ENCODE measurements around the gene SPPL2B. TPM values are rescaled to one million over a fixed set of nuclear protein-coding genes. Genes with fewer than 3 reads are reported as not detected.

Gene SPPL2B
- total and polyA plus RNA-seq, 2 experiments from 2014 or later: 23.5 to 51.0 TPM

DNA sequence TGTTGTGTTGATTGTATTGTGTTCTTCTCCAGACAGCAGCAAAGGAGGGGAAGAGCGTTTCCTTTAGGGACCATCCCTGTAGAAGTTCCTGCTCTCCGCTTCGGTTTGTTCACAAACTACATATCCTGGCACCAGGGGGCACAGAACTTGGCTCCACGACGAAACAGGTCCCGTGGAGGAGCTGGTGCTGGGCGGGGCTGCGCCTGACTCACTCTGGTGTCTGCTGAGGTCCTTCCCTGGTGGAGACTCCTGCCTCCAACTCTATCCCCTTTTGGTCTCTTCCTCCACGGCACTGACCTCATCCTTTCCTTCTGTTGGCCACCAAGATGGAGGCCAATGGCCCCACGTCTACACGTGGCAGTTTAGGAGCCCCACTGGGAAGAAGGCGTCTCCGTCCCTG, 46.3 kb downstream of the SPPL2B start (continued):
- TF ChIP-seq ZNF462 (CRISPR knock-in tag; IDR thresholded peaks at IDR 0.05) (no peak), EZH2phosphoT487 (IDR thresholded peaks at IDR 0.05; ENCODE audit: unreplicated experiment) (no peak), POLR2AphosphoS5 (IDR thresholded peaks at IDR 0.05; ENCODE audit: low read depth) (no peak), NANOG (IDR thresholded peaks at IDR 0.05; ENCODE audit: borderline replicate concordance) (no peak), CREB1 (CRISPR knock-in tag; IDR thresholded peaks at IDR 0.05; ENCODE audit: low read depth) (no peak)

DNA sequence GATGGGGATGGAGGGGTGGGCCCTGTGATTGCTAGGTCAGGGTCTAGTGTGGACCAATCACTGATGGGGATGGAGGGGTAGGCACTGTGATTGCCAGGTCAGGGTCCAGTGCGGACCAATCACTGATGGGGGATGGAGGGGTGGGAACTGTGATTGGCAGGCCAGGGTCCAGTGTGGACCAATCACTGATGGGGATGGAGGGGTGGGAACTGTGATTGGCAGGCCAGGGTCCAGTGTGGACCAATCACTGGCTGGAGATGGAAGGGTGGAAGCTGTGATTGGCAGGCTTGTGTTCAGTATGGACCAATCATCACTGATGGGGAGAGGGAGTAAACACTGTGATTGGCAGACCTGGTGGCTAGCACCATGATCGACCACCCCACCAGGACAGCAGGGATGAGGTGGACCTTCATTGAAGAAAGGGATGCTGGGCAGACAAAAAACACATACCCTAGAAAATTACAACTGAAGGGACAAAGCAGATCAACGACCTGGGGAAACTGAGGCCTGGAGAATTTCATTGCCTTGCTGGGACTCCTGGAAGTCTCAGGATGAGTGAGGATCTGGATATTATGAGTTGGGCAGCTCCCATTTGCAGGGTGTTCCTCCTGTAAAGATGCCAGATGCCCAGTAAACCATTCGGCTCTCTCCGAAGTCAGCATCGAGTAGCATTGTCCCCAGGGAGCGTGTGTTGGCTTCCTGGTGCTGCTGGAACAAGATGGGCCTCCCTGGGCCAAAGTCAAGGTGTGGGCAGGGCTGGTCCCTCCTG, 47.1 kb downstream of the SPPL2B start:
- no peaks in the 10 kb centered on the region for H3K27me3 ChIP-seq (ENCODE audit: insufficient read depth)
- no peaks in the 10 kb centered on the region for H3K4me1 ChIP-seq (ENCODE audit: insufficient read depth)
- no peaks in the 10 kb centered on the region for H4K20me1 ChIP-seq (replicated peaks; ENCODE audit: insufficient read depth)
- no peak overlapping the region for H3K4me3 Mint-ChIP-seq
- no peak overlapping the region for H2AFZ ChIP-seq
- H3K4me3 ChIP-seq: no peak overlapping the region
- H3K9me3 Mint-ChIP-seq: peaks cover 28% of the 10 kb centered on the region
- H3K4me1 Mint-ChIP-seq: no peaks in the 10 kb centered on the region; the same call in 2 of the 3 replicates
- H3K36me3 Mint-ChIP-seq (ENCODE audit: low read depth): peaks cover 12% of the 10 kb centered on the region
- no peaks in the 10 kb centered on the region; the same call in 1 of the 2 replicates for H3F3A ChIP-seq (replicated peaks; ENCODE audit: low read depth)
- 0 out of 2 replicates have a peak, but pooled peaks cover 3% of the 10 kb centered on the region for H3K9me2 ChIP-seq (ENCODE audit: insufficient read depth)
- no peak overlapping the region for H3K27ac Mint-ChIP-seq
- peaks cover 17% of the 10 kb centered on the region for H3K27me3 Mint-ChIP-seq (ENCODE audit: insufficient read depth, low read depth, poor library complexity)
- no peak overlapping the region for H3K27ac ChIP-seq (ENCODE audit: low read depth)
- H3K79me2 ChIP-seq (replicated peaks; ENCODE audit: insufficient read depth): no peaks in the 10 kb centered on the region
- ATAC-seq (no peak; the same call in 2 of the 3 replicates), DNase-seq (ENCODE audit: low spot score) (no peak)
- no peaks in the 10 kb centered on the region for H3K36me3 ChIP-seq (ENCODE audit: insufficient read depth)
- H3K4me2 ChIP-seq: no peak overlapping the region
- TF ChIP-seq ZNF114 (CRISPR knock-in tag; IDR thresholded peaks at IDR 0.05): no peak
- TF ChIP-seq, protein P1, sequence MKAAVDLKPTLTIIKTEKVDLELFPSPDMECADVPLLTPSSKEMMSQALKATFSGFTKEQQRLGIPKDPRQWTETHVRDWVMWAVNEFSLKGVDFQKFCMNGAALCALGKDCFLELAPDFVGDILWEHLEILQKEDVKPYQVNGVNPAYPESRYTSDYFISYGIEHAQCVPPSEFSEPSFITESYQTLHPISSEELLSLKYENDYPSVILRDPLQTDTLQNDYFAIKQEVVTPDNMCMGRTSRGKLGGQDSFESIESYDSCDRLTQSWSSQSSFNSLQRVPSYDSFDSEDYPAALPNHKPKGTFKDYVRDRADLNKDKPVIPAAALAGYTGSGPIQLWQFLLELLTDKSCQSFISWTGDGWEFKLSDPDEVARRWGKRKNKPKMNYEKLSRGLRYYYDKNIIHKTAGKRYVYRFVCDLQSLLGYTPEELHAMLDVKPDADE (IDR thresholded peaks at IDR 0.05): no peak
- no peak for TF ChIP-seq JUNB (IDR thresholded peaks at IDR 0.05; ENCODE audit: unreplicated experiment)
- no peak for TF ChIP-seq ZNF331 (CRISPR knock-in tag; IDR thresholded peaks at IDR 0.05; ENCODE audit: low read depth)
- TF ChIP-seq, protein P2, sequence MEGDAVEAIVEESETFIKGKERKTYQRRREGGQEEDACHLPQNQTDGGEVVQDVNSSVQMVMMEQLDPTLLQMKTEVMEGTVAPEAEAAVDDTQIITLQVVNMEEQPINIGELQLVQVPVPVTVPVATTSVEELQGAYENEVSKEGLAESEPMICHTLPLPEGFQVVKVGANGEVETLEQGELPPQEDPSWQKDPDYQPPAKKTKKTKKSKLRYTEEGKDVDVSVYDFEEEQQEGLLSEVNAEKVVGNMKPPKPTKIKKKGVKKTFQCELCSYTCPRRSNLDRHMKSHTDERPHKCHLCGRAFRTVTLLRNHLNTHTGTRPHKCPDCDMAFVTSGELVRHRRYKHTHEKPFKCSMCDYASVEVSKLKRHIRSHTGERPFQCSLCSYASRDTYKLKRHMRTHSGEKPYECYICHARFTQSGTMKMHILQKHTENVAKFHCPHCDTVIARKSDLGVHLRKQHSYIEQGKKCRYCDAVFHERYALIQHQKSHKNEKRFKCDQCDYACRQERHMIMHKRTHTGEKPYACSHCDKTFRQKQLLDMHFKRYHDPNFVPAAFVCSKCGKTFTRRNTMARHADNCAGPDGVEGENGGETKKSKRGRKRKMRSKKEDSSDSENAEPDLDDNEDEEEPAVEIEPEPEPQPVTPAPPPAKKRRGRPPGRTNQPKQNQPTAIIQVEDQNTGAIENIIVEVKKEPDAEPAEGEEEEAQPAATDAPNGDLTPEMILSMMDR (conservative IDR thresholded peaks at IDR 0.05; ENCODE audit: low read depth in 2 of 2): no peak
- TF ChIP-seq EZH2 (IDR thresholded peaks at IDR 0.05; ENCODE audit: low read depth, unreplicated experiment): no peak
- TF ChIP-seq, protein P3, sequence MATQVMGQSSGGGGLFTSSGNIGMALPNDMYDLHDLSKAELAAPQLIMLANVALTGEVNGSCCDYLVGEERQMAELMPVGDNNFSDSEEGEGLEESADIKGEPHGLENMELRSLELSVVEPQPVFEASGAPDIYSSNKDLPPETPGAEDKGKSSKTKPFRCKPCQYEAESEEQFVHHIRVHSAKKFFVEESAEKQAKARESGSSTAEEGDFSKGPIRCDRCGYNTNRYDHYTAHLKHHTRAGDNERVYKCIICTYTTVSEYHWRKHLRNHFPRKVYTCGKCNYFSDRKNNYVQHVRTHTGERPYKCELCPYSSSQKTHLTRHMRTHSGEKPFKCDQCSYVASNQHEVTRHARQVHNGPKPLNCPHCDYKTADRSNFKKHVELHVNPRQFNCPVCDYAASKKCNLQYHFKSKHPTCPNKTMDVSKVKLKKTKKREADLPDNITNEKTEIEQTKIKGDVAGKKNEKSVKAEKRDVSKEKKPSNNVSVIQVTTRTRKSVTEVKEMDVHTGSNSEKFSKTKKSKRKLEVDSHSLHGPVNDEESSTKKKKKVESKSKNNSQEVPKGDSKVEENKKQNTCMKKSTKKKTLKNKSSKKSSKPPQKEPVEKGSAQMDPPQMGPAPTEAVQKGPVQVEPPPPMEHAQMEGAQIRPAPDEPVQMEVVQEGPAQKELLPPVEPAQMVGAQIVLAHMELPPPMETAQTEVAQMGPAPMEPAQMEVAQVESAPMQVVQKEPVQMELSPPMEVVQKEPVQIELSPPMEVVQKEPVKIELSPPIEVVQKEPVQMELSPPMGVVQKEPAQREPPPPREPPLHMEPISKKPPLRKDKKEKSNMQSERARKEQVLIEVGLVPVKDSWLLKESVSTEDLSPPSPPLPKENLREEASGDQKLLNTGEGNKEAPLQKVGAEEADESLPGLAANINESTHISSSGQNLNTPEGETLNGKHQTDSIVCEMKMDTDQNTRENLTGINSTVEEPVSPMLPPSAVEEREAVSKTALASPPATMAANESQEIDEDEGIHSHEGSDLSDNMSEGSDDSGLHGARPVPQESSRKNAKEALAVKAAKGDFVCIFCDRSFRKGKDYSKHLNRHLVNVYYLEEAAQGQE (IDR thresholded peaks at IDR 0.05; ENCODE audit: unreplicated experiment): no peak
- TF ChIP-seq EZH2phosphoT487 (IDR thresholded peaks at IDR 0.05; ENCODE audit: unreplicated experiment): no peak
- TF ChIP-seq NANOG (IDR thresholded peaks at IDR 0.05; ENCODE audit: borderline replicate concordance): no peak
